HEK293T (cell line): ENCODE data around the gene PROM2.

Experiments
- CTCF ChIA-PET: fragments of 350-600 bp; formaldehyde crosslinking; extraction: SDS; loops from one replicate; lab custom pipeline; 2021; ENCODE audit warnings: antibody characterized with exemption, inconsistent platforms; lab: Yijun Ruan, JAX
- POLR2A ChIA-PET: fragments of 350-600 bp; formaldehyde crosslinking; extraction: SDS; loops from one replicate; lab custom pipeline; 2020; ENCODE audit warnings: antibody characterized with exemption, inconsistent platforms; lab: Yijun Ruan, JAX
- DNase-seq: peaks from one replicate; pipeline ENCODE4 v3.0.0; 2012; ENCODE audit warnings: mixed read lengths; ENCODE audit errors: extremely low spot score
- ARNT ChIP-seq: fragments of 450-650 bp; IDR thresholded peaks from 2 replicates; pipeline ENCODE4 v1.6.1; 2017; ENCODE audit warnings: mild to moderate bottlenecking
- BHLHE40 ChIP-seq: fragments of 450-650 bp; IDR thresholded peaks from 2 replicates; pipeline ENCODE4 v1.6.1; 2016; ENCODE audit warnings: mild to moderate bottlenecking, moderate library complexity, borderline replicate concordance
- CTBP1 ChIP-seq: fragments of 450-650 bp; IDR thresholded peaks from 2 replicates; pipeline ENCODE4 v1.6.1; 2016; ENCODE audit warnings: borderline replicate concordance
- ELF4 ChIP-seq: fragments of 450-650 bp; IDR thresholded peaks from 2 replicates; pipeline ENCODE4 v1.6.1; 2017; ENCODE audit warnings: antibody characterized with exemption
- FOXA1 ChIP-seq: fragments of 450-650 bp; IDR thresholded peaks from 2 replicates; pipeline ENCODE4 v1.6.1; 2016; ENCODE audit warnings: mild to moderate bottlenecking
- FOXK2 ChIP-seq: fragments of 450-650 bp; IDR thresholded peaks from 2 replicates; pipeline ENCODE4 v1.6.1; 2016; ENCODE audit warnings: mild to moderate bottlenecking
- FOXM1 ChIP-seq: fragments of 450-650 bp; IDR thresholded peaks from 2 replicates; pipeline ENCODE4 v1.6.1; 2017; ENCODE audit warnings: mild to moderate bottlenecking, borderline replicate concordance
- HDGF ChIP-seq: fragments of 450-650 bp; IDR thresholded peaks from 2 replicates; pipeline ENCODE4 v1.6.1; 2017; ENCODE audit warnings: antibody characterized with exemption, borderline replicate concordance
- L3MBTL2 ChIP-seq: fragments of 450-650 bp; conservative IDR thresholded peaks from 2 replicates; pipeline ENCODE4 v1.6.1; 2016; ENCODE audit warnings: mild to moderate bottlenecking
- LEF1 ChIP-seq: fragments of 450-650 bp; IDR thresholded peaks from 2 replicates; pipeline ENCODE4 v1.6.1; 2017; ENCODE audit warnings: mild to moderate bottlenecking, borderline replicate concordance
- NFRKB ChIP-seq: fragments of 450-650 bp; IDR thresholded peaks from 2 replicates; pipeline ENCODE4 v1.6.1; 2016; ENCODE audit warnings: mild to moderate bottlenecking, moderate library complexity
- PKNOX1 ChIP-seq: fragments of 450-650 bp; IDR thresholded peaks from 2 replicates; pipeline ENCODE4 v1.6.1; 2016
- SP1 ChIP-seq: fragments of 450-650 bp; IDR thresholded peaks from 2 replicates; pipeline ENCODE4 v1.6.1; 2017
- SUZ12 ChIP-seq: fragments of 450-650 bp; IDR thresholded peaks from 2 replicates; pipeline ENCODE4 v1.6.1; 2016; ENCODE audit warnings: mild to moderate bottlenecking
- TARDBP ChIP-seq: fragments of 450-650 bp; IDR thresholded peaks from 2 replicates; pipeline ENCODE4 v1.6.1; 2016
- ZNF384 ChIP-seq: fragments of 450-650 bp; IDR thresholded peaks from 2 replicates; pipeline ENCODE4 v1.6.1; 2016

The PROM2 gene

GRCh38 chr2:95329401-95329800 is 55.2 kb downstream of the PROM2 start:
- CTCF ChIA-PET = interaction anchor here (1.1 to 2.8 kb wide), 2 partner anchors 16 to 98 kb away, joined by 3 to 12 read pairs; no protein-coding TSS in a partner anchor
- POLR2A ChIA-PET = no interaction called here
- DNase-seq = no peak
- TF ChIP-seq BHLHE40 (no peak), ARNT (no peak), FOXK2 (no peak), FOXM1 (no peak), LEF1 (no peak), PKNOX1 (no peak), NFRKB (no peak), SP1 (no peak), HDGF (no peak)

DNA sequence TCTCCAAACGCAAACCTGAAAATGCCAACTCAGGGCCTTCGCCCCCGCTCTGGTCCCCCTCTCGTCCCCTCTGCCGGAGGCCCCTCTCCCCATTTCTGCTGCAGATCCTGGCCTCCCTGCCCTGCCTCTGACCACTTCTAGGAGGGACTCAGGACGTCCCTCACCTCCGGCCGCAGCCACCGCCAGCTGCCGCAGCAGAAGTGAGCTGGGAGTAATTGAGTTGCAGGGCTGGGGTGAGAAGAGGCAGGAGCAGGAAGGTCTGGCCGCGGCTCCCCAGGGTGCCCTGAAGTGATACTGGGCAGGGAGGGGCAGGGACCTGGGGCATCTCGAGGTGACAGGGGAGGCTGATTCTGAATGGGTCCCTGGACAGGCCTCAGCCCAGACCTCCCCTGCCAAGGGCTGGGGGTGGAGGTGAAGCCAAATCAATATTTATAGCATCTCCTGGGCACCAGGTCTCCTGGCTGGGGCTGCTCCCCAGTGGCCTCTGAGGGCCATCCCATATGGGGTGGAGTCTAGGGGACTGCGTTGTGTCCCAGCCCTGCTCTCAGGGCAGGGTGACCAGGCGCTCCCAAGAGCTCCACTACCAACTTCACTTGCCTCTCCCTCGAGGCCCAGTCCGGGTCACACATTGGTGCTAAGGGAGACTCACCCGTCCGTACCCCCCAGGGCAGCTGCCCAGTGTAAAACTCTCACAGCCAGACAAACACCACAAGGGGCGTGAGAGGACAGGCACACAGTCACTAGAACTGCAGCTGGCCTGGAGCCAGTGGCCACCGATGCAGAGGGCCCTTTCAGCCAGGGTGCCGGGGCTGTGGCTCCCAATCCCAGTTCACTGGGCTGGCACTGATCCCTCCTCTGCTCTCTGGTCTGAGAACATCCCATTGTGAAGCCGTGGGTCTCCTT is 55.9 kb downstream of the PROM2 start:
- TF ChIP-seq FOXK2 (no peak), PKNOX1 (no peak), NFRKB (no peak), ZNF384 (no peak), CTBP1 (no peak), SUZ12 (no peak), SP1 (no peak), TARDBP (no peak), FOXM1 (no peak), BHLHE40 (no peak), L3MBTL2 (no peak), ARNT (no peak), ELF4 (no peak), LEF1 (no peak)
- ChIA-PET CTCF (interaction anchor here (1.1 to 2.8 kb wide), 2 partner anchors 15 to 99 kb away, joined by 3 to 12 read pairs; no protein-coding TSS in a partner anchor), POLR2A (interaction anchor here (1.4 kb wide), 1 partner anchor 15 kb away, joined by 3 read pairs; no protein-coding TSS in a partner anchor)
- DNase-seq = peak; percentile 38

DNA sequence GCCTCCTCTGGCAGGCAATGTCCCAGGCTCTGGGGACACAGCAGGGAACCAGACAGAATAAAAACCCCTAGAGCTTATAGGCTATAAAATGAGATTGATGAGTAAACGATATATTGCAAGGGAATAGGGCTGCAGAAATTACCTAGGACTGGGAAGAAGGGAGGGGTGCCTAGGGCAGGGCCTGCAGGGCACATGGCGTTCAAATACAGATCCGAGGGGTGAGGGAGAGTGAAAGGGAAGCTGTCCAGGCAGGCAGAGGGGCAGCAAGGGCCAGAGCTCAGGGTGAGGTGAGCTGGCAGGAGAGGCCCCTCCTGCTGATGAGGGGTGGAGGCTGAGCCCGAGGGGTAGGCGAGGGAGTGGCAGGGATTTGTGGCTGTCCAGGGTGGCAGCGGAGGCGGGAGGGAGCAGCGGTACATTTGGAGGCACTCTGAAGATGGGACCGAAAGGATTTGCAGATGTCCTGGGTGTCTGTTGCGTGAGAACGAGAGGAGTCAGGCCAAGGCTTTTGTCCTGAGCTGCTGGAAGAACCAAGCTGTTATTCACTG is 56.6 kb downstream of the PROM2 start:
- TF ChIP-seq ARNT (no peak), PKNOX1 (0 out of 2 replicates have a peak, but pooled peaks have one; percentile 7)
- POLR2A ChIA-PET = interaction anchor here (1.0 to 1.4 kb wide), 2 partner anchors 11 to 14 kb away, joined by 3 read pairs; no protein-coding TSS in a partner anchor
- no peak for DNase-seq
- CTCF ChIA-PET = interaction anchor here (2.8 kb wide), 1 partner anchor 14 kb away, joined by 12 read pairs; no protein-coding TSS in a partner anchor

- CTCF ChIA-PET = interaction anchor here (2.8 kb wide), 1 partner anchor 14 kb away, joined by 12 read pairs; no protein-coding TSS in a partner anchor
- TF ChIP-seq FOXK2 (no peak), SUZ12 (no peak), NFRKB (no peak), LEF1 (no peak), ZNF384 (no peak), ARNT (no peak), CTBP1 (no peak), HDGF (no peak), ELF4 (no peak), L3MBTL2 (no peak), SP1 (no peak), PKNOX1 (no peak), FOXM1 (no peak), FOXA1 (no peak), BHLHE40 (no peak), TARDBP (no peak)
- no peak for DNase-seq
- POLR2A ChIA-PET = interaction anchor here (1.0 to 1.4 kb wide), 2 partner anchors 10 to 13 kb away, joined by 3 read pairs; no protein-coding TSS in a partner anchor
These were observed 57.4 kb downstream of the PROM2 start for GRCh38 chr2:95331606-95332005.

GRCh38 chr2:95332036-95332435 is 57.8 kb downstream of the PROM2 start:
- DNase-seq = no peak
- CTCF ChIA-PET = interaction anchor here (2.8 kb wide), 1 partner anchor 13 kb away, joined by 12 read pairs; no protein-coding TSS in a partner anchor
- POLR2A ChIA-PET = no interaction called here
- TF ChIP-seq BHLHE40 (no peak), HDGF (no peak), NFRKB (no peak), PKNOX1 (no peak), FOXA1 (no peak), FOXK2 (no peak)
